T-helper 9 cell (primary cell): ENCODE results near the gene PIEZO2.

Experiments used
- DNase-seq: peaks from one replicate; pipeline ENCODE4 v3.0.0-alpha.2; 2020

PIEZO2 gene

DNA sequence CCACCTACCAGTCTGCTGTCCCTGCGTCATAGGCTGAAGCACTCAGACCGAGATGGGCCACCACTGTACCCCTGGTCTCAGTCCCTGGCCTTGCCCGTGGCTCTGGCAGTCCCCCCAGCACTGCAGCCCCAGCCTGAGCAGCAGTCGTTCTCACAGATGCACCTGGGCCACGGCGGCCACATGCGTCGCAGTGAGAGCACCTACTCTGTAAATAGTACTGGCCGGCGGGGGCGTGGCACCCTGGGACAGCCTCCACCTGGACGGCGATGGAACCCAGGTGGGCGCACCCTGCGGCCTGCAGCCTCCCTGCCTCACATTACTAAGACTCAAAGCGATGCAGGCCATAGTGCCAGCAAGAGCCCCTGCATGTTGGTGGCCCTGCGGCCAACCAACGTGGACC lies 424.7 kb downstream of the PIEZO2 start:
- DNase-seq, result no peak

- DNase-seq, result no peak
Observed at GRCh38 chr18:10723496-10723895, 425.9 kb downstream of the PIEZO2 start.

GRCh38 chr18:10718809-10719208 lies 430.6 kb downstream of the PIEZO2 start:
- no peak for DNase-seq

GRCh38 chr18:10715791-10716190 lies 433.6 kb downstream of the PIEZO2 start:
- no peak for DNase-seq

DNA sequence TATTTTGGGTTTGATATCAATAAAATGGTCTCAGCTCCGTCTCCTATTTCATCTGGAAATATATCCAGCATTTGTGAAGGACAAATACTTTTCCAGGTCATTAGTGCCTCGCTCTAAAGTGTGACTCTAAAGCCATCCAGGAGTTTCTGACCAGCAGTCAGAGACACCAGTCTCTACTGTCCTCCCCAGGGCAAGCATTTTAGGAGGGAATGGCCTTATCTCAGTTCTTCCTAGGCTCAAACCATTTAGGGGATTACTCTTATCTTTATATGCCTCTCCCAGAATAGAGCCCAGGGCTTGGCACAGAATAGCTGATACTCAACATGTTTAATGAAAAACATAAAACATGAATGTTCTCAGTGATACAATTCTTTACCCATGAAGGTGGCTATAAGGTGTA lies 436.0 kb downstream of the PIEZO2 start:
- DNase-seq, result no peak

DNA sequence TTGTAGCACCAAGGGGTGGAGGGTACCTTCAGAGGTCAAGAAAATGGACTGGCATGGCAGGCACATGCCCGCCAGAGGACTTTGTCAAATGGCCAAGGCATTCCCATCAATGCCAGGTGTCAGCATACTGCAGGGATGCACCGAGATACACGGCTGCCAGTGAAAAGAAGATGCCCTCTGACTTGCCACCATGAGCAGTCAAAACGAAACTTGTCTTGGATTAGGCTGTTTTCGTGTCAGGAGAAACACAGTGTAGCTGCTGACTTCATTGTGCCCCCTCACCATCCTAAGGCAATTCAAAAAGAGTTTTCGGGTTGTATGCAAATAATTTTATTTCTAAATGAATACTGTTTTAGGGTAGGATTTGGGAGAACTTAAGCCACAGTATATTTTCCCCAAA lies 442.1 kb downstream of the PIEZO2 start:
- no peak for DNase-seq

DNA sequence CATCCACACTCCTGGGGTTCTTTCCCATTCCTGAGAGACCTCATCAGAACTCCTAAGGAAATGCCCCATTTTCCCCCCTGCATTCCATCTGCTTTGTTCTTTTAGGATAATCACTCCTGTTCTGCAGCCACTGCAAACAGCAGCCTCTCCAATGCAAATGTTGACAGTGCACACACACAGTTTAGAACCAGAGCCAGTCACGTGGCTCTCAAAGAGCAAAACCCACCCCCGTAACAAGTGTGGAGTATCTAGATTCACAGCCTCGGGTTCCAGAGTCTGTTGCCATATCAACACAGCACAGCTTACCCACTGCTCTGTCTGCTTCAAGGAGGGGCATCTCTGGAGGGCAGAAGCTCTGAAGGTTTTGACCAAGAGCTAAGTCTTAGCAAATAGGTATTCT lies 443.6 kb downstream of the PIEZO2 start:
- no peak for DNase-seq

DNA sequence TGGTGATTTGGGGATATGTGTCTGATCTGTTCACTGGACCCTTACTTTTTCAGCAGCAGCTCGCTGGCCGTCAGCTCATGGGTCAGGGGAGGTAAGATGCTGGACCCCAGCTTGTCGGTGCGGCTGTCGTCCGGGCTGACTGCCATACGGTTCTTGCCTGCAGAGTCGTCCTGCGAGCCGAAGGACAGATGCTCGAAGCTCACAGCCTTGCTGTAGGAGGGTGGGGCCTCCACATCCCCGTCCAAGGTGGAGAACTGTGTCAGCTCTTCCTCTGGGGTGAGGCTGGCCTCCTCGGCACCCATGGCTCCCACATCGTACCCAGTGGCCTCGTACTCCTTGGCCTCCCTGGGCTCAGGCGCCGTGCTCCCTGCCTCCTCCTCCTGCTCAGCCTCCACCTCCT lies 444.1 kb downstream of the PIEZO2 start:
- no peak for DNase-seq

GRCh38 chr18:10702206-10702605 lies 447.2 kb downstream of the PIEZO2 start:
- DNase-seq, result no peak

DNA sequence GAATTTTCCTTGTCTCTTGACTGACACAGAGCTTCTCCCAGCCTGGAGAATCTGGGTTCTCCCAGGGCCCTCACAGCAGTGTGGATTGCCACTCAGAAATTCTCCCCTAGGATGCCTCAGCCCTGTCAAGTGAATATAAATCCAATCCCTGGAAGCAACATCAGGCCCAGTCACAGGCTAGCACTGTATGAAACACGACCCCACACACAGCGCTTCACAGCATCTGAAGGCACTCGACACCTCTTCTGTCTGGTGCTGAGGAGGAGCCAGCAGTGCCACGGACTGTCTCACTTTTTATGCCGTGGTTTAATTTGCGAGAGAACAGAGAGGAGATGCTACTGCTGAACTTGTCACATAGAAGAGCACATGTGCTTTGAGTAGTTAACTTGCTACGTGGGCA lies 459.0 kb downstream of the PIEZO2 start:
- DNase-seq, result no peak

DNA sequence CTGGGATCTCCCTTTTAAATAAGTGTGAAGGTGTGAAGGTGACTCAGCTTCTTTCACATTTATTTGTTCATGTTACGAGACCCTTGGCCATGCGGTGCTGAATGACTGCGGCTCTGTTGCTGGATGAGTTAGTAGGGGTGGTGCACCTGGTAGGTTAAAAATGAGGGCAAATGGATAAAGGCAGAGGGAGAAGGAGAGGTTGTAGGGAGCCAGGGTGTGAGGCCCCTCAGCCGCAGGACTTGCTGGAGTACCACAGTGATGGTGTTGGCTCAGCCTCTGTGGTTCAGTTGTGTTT lies 459.4 kb downstream of the PIEZO2 start:
- DNase-seq, result no peak

- no peak for DNase-seq
Observed at GRCh38 chr18:10689236-10690034, 459.9 kb downstream of the PIEZO2 start.

- DNase-seq, result no peak
Observed at GRCh38 chr18:10688766-10689165, 460.6 kb downstream of the PIEZO2 start.

GRCh38 chr18:10687161-10687925 lies 462.0 kb downstream of the PIEZO2 start:
- DNase-seq, result no peak

DNA sequence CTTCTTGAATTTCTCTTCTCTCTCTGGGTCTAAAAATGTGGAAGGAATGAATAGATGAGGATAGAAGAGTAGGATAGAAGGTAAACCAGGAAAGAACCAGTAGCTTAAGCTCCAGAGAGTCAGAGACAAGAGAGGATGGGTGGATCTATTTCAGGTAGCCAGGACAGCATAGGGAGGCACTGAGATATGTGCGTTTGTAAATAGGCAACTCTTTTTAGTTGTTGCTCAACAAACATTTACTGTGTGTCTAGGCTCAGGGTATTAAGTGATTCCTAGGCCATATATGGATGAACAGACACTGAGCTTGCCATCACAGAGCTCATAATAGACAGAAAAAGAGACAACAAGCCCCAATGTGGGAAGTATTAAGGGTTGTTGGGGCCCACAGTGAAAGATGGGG lies 463.1 kb downstream of the PIEZO2 start:
- no peak for DNase-seq

GRCh38 chr18:10685484-10685883 lies 463.9 kb downstream of the PIEZO2 start:
- DNase-seq, result no peak

DNA sequence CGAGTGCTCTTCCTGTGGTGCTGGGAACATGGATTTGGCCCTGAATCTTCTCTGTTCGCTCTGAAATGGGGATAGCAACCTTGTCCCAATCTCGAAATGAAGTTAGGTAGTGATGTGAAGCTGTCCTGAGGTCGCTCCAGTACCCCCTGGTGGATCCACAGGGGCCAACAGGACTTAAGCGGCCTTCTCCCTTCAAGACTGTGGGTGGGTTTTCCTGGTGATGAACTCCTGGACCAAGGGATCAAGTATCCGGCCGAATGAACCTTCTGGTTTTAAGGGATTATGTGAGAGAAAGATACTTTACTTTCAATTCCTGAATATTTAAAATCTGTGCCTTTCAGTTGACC lies 467.0 kb downstream of the PIEZO2 start:
- DNase-seq, result no peak

DNA sequence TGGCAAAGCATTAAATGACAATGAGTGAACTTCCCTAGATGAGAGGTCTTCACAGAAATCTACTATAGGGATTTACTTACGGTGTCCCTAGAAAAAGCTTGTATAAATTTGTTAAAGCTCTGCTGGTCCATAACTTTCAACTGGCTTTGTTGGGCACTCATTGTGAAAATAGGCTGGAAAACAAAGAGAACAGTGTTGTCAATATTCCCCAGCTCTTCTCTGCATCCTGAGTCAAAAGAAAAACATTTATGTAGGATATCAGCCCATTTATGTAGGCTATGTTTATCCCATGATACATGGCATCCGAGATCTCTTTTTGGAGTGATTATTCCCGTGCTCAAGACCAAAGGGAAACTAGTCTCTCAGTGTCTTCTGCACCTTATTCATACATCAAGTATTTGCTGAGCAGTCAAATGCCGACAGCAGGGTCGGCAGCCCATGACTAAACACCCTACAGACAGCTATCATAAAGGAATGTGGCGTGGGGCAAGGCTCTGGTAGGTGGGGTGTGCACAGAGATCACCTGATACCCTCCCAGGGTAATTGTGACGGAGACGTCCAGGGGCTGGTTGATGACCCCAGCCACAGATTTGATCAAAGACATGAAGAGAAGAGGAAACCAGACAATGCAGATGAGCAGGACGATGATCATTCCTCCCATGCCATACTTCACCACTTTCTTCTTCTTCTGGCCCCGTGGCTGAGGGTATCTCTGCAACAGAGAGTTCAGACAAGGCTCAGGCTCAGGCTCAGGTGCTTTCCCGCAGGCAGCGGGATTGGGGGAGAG lies 467.6 kb downstream of the PIEZO2 start:
- DNase-seq, result no peak

DNA sequence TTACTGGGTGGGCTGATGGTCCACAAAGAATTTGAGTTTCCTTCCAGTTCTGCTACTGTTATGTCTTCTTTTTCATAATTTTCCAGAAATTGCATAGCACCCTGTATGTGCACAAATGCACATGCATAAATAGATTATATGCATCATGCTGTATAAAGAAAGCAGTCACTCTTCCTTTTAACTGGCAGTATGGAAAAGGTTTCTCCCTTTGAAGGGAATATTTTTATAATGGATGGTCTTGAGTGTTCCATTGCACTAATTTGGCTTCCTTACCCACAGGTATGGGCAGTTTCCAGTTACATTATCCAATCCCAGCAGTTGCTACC lies 469.1 kb downstream of the PIEZO2 start:
- no peak for DNase-seq

GRCh38 chr18:10679557-10680270 lies 469.7 kb downstream of the PIEZO2 start:
- no peak for DNase-seq

GRCh38 chr18:10671441-10671840 lies 477.9 kb downstream of the PIEZO2 start:
- no peak for DNase-seq

GRCh38 chr18:10670856-10671255 lies 478.5 kb downstream of the PIEZO2 start:
- no peak for DNase-seq

DNA sequence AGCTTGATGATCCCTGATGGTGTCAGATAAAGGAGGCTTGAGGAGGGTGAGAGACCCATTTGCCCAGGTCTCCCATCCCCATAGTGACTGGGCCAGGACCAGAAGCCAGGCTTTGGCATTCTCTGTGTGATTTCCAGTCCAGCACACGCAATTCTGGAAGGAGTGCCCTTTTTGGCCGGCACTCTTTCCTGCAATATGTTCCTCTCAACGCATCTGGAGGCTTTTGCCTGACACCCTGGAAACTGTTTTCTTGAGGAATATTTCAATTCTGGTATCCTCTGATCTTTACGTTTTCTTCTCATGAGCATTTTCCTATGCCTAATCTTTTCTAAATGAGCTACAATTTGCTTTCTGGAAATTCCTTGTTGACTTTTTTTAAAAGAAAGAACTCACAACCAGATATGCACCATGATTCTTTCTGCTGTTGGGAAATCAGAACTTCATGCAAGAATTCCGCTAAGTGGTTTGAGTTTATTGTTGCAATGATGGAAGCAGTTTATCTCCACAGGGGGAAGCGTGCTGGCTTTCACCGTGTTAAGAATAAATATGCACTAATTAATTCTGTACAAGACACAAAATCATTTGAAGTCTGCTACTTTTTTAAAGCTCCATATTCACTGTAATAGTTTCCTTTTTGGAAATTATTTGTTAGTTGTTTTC lies 479.8 kb downstream of the PIEZO2 start:
- DNase-seq, result no peak
